Sigmoid colon (tissue), 7 donors: ENCODE data around the gene PCED1B. TPM values are rescaled to one million over a fixed set of nuclear protein-coding genes. Genes with fewer than 3 reads are reported as not detected.

Experiments
- DNase-seq: peaks from one replicate; pipeline ENCODE4 v3.0.0-alpha.2; 2019
- H3K27ac ChIP-seq, 4 donors: fragments of 200-600 bp; sonication (generic); one replicate each; pipeline ENCODE4 v1.5.1; 2016 to 2019; ENCODE audit warnings: mild to moderate bottlenecking in 1 of 4
- H3K27me3 ChIP-seq, 3 donors: fragments of 200-600 bp; sonication (generic); one replicate each; pipeline ENCODE4 v1.5.1; 2019; ENCODE audit warnings: mild to moderate bottlenecking in 1 of 3
- H3K36me3 ChIP-seq, 4 donors: fragments of 200-600 bp; sonication (generic); one replicate each; pipeline ENCODE4 v1.5.1; 2016 to 2019
- H3K4me1 ChIP-seq, 4 donors: fragments of 200-600 bp; sonication (generic); one replicate each; pipeline ENCODE4 v1.5.1; 2017 to 2019
- H3K4me3 ChIP-seq, 4 donors: fragments of 200-600 bp; sonication (generic); one replicate each; pipeline ENCODE4 v1.5.1; 2017 to 2019; ENCODE audit warnings: mild to moderate bottlenecking in 2 of 4, moderate library complexity in 1 of 4
- H3K9me3 ChIP-seq, 4 donors: fragments of 200-600 bp in 3 of 4; sonication (generic) in 3 of 4; one replicate each; pipeline versions ENCODE4 v1.5.1 to v1.6.1; 2013 to 2019
- EP300 ChIP-seq, 4 donors: sonication (generic); formaldehyde crosslinking; IDR thresholded peaks; one replicate each; pipeline ENCODE4 v1.6.1; 2017; ENCODE audit warnings: antibody characterized with exemption in 4 of 4
- POLR2A ChIP-seq, 2 donors: fragments of 450-650 bp; IDR thresholded peaks; one replicate each; pipeline ENCODE4 v1.6.1; 2016; ENCODE audit warnings: antibody characterized with exemption in 2 of 2, mild to moderate bottlenecking in 2 of 2, moderate library complexity in 2 of 2
- POLR2AphosphoS5 ChIP-seq, 4 donors: sonication (generic); formaldehyde crosslinking; IDR thresholded peaks; one replicate each; pipeline ENCODE4 v1.6.1; 2017; ENCODE audit warnings: antibody characterized with exemption in 4 of 4
- WGBS, 2 donors: extraction: QIAGEN DNeasy Blood & Tissue Kit; methylation state at CpG; one replicate each; pipeline ENCODE4 v1.1.7; 2013; 5-methylcytosine and 5-hydroxymethylcytosine counted together
- intact Hi-C: fragments of 100-400 bp; cut with DNase I; formaldehyde crosslinking; loops from one replicate; pipeline ENCODE4 v1.15.1; 2023
- polyA plus RNA-seq, 3 donors: library from polyadenylated mRNA; stranded (reverse); fragments of 200-250 nt; gene quantifications; one replicate each; pipeline ENCODE4 v1.2.3, GENCODE V29; 2013
- total RNA-seq, 4 donors: library from RNA; depleted of rRNA; stranded (reverse); fragments of >200 nt; gene quantifications; one replicate each; pipeline ENCODE4 v1.1.0, GENCODE V29; 2016
- TF ChIP-seq, protein P1 (sequence below), 4 experiments: fragments of 450-650 bp in 3 of 4; fragments of 200-600 bp in 1 of 4; IDR thresholded peaks; one replicate each; pipeline ENCODE4 v1.5.1; 2016 to 2019; ENCODE audit warnings: antibody characterized with exemption in 4 of 4, mild to moderate bottlenecking in 3 of 4, moderate library complexity in 2 of 4
- donor health status: healthy with polysubstance abuse.
- donor health status: Bipolar disorder and iron deficiency.
- donor health status: healthy.

The PCED1B gene
- total and polyA plus RNA-seq, 7 donors, result 1.2 to 11.9 (median 5.7) TPM

DNA sequence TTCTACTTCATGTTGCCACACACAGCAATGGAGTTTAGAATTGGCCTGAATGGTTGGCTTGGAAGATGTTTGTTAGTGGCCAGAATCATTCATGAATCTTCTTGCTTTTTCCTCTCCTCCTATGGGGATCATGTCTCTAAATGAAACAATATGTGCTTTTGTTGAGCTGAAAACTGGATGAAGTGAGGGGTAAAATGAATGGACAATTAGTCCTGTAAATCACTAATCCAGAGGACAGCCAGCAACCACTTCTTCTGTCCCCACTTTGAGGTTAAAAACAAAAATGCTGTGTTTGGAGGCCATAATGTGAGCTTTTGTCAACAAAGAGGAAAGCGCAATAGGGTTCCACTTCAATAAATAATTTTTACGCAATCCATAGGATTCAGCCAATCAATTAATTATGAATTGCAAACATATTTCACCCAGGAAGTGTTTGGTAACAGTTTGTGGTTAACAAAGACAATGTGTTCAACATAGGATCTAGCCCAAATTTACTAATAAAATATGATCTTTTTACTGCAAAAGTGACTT, 30.7 kb downstream of the PCED1B start:
- DNase-seq, result no peak
- 92 to 97% methylated on average over 2 of the region's 2 CpGs for WGBS, 2 donors
- Histone ChIP-seq H3K4me3 (no peak overlapping the region), H3K4me1 (peaks cover 0 to 1% (median 0%) of the 10 kb centered on the region in 4 donors), H3K27me3 (no peaks in the 10 kb centered on the region), H3K27ac (no peak overlapping the region), H3K36me3 (peaks cover 0 to 6% (median 0%) of the 10 kb centered on the region in 4 donors), H3K9me3 (no peaks in the 10 kb centered on the region)
- intact Hi-C loops, result loop anchor here (5.0 kb wide), 1 partner anchor 87 kb away; no protein-coding TSS in a partner anchor
- TF ChIP-seq EP300 (IDR thresholded peaks at IDR 0.05) (no peak), POLR2A (IDR thresholded peaks at IDR 0.05) (no peak), POLR2AphosphoS5 (IDR thresholded peaks at IDR 0.05) (no peak)
- TF ChIP-seq, protein P1, sequence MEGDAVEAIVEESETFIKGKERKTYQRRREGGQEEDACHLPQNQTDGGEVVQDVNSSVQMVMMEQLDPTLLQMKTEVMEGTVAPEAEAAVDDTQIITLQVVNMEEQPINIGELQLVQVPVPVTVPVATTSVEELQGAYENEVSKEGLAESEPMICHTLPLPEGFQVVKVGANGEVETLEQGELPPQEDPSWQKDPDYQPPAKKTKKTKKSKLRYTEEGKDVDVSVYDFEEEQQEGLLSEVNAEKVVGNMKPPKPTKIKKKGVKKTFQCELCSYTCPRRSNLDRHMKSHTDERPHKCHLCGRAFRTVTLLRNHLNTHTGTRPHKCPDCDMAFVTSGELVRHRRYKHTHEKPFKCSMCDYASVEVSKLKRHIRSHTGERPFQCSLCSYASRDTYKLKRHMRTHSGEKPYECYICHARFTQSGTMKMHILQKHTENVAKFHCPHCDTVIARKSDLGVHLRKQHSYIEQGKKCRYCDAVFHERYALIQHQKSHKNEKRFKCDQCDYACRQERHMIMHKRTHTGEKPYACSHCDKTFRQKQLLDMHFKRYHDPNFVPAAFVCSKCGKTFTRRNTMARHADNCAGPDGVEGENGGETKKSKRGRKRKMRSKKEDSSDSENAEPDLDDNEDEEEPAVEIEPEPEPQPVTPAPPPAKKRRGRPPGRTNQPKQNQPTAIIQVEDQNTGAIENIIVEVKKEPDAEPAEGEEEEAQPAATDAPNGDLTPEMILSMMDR (IDR thresholded peaks at IDR 0.05), result no peak

DNA sequence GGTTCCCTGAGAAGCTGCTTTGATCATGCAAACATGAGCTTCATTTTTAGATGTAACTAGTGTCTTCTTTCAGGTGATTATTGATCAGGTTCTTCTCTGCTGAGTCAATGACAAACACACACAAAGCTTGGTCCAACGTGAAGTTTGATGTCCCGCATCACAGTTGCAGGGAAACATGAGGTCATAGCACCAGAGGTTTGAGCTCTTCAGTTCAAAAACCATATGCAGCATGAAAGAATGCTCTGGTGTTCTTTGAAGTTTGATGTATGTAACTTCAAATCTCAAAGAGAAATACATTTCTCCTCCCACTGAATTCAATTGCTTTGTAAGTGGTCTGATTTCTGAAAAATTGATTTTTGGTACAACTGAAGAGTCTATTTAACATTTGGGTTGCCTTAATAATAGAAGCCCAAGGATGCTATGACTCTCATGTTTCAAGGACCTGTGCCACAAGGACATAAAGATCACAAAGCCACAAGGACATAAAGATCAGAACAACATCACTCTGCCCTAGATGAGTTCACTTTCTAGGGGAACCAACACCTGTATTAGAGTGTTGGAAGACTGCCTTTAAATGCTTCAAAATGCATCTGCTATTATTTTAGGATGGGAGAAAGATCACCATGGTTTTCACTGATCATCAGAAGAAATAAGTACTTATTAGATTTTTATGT, 31.4 kb downstream of the PCED1B start:
- TF ChIP-seq, protein P1 (IDR thresholded peaks at IDR 0.05), result no peak
- no peak for TF ChIP-seq POLR2AphosphoS5 (IDR thresholded peaks at IDR 0.05)
- TF ChIP-seq EP300 (IDR thresholded peaks at IDR 0.05), result no peak
- TF ChIP-seq POLR2A (IDR thresholded peaks at IDR 0.05), result no peak
- H3K27ac ChIP-seq, result no peak overlapping the region
- H3K4me3 ChIP-seq, result no peak overlapping the region
- no peak for DNase-seq
- H3K4me1 ChIP-seq, result no peaks in the 10 kb centered on the region
- H3K27me3 ChIP-seq, result no peaks in the 10 kb centered on the region
- WGBS, 2 donors, result 85 to 93% methylated on average over 2 of the region's 2 CpGs
- intact Hi-C loops, result loop anchor here (5.0 kb wide), 1 partner anchor 86 kb away; no protein-coding TSS in a partner anchor
- no peaks in the 10 kb centered on the region for H3K9me3 ChIP-seq
- H3K36me3 ChIP-seq, result peaks cover 0 to 6% (median 0%) of the 10 kb centered on the region in 4 donors

DNA sequence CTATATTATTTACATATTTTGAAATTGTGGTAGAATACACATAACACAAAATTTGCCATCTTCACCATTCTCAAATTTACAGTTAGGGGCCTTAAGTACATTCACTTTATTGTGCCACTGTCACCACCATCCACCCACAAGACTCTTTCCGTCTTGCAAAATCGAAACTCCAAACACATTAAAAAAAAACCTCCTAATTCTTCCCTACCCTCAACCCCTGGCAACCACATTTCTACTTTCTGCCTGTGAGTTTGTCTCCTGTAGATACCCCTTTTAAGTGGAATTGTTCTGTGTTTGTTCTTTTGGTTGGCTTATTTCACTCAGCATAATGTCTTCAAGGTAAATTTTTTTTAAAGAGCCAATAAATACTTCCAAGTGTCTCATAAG, 32.0 kb downstream of the PCED1B start:
- TF ChIP-seq, protein P1 (IDR thresholded peaks at IDR 0.05), result no peak
- TF ChIP-seq EP300 (IDR thresholded peaks at IDR 0.05) (no peak), POLR2A (IDR thresholded peaks at IDR 0.05) (no peak)
- no peaks in the 10 kb centered on the region for H3K27me3 ChIP-seq
- intact Hi-C loops, result loop anchor here (5.0 kb wide), 1 partner anchor 86 kb away; no protein-coding TSS in a partner anchor

DNA sequence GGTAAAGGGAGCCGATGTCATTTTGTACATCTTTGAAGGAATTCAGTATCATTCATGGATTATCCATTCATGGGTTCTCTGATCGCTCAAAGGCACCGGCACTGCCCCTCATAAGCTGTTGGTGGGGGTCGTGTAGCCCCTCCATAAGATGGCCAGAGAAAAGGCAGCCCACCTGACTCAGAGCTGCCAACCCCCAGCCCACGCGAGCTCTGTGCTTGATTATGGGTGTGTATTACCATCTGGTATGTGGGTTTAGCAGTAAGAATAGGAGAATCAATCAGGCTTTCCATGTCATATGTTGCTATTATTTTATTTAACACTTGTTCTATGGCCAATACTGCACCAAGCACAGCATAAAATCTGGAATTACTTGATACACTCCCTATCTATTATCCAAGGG, 32.4 kb downstream of the PCED1B start:
- Histone ChIP-seq H3K9me3 (no peaks in the 10 kb centered on the region), H3K4me3 (no peak overlapping the region), H3K27me3 (no peaks in the 10 kb centered on the region), H3K36me3 (peaks cover 0 to 6% (median 0%) of the 10 kb centered on the region in 4 donors), H3K27ac (no peak overlapping the region), H3K4me1 (no peaks in the 10 kb centered on the region)
- no peak for TF ChIP-seq POLR2A (IDR thresholded peaks at IDR 0.05)
- no peak for TF ChIP-seq POLR2AphosphoS5 (IDR thresholded peaks at IDR 0.05)
- TF ChIP-seq, protein P1 (IDR thresholded peaks at IDR 0.05), result no peak
- no peak for TF ChIP-seq EP300 (IDR thresholded peaks at IDR 0.05)
- WGBS, 2 donors, result 87 to 89% methylated on average over 6 of the region's 6 CpGs
- no peak for DNase-seq
- intact Hi-C loops, result loop anchor here (5.0 kb wide), 1 partner anchor 85 kb away; no protein-coding TSS in a partner anchor

More for the DNA sequence above, 32.0 kb downstream of the PCED1B start:
- Histone ChIP-seq H3K4me1 (no peaks in the 10 kb centered on the region), H3K9me3 (no peaks in the 10 kb centered on the region), H3K27ac (no peak overlapping the region), H3K36me3 (peaks cover 0 to 6% (median 0%) of the 10 kb centered on the region in 4 donors), H3K4me3 (no peak overlapping the region)
- no peak for DNase-seq
- WGBS, 2 donors, result 83 to 91% methylated on average over 2 of the region's 2 CpGs
